ENCODE measurements around the gene ABHD4. TPM values are rescaled to one million over a fixed set of nuclear protein-coding genes. Genes with fewer than 3 reads are reported as not detected.
"Not testable (repeated sequence)": the region's sequence is repeated elsewhere in the genome, so short reads cannot be mapped to it uniquely, and the experiment has no call there.

The ABHD4 gene
- total RNA-seq, 1 donor from 2014 or later = 2.4 TPM

GRCh38 chr14:22622255-22622654 is 24.2 kb downstream of the ABHD4 start:
- FAIRE-seq = no peak
- DNase-seq (ENCODE audit: low spot score in 2 of 2) = no peak

GRCh38 chr14:22623047-22623446 is 24.9 kb downstream of the ABHD4 start:
- FAIRE-seq (no peak), DNase-seq (ENCODE audit: low spot score in 2 of 2) (no peak)

DNA sequence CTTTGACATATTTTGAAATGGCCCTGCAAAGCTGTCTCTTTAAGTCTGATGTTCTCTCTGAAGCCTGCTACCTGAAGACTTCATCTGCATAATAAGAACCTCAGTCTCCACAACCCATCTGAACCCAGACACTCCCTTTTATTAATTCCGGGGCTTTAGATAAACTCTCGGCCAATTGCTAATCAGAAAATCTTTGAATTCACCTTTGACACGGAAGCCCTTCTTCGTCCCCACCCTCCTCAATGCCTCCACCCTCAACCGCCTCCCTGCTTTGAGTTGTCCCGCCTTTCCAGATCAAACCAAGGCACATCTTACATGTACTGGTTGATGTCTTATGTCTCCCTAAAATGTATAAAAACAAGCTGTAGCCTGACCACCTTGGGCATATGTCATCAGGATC is 28.5 kb downstream of the ABHD4 start:
- no peak for DNase-seq (ENCODE audit: low spot score in 2 of 2)
- no peak for FAIRE-seq

GRCh38 chr14:22627506-22628263 is 29.6 kb downstream of the ABHD4 start:
- FAIRE-seq (no peak), DNase-seq (ENCODE audit: low spot score in 2 of 2) (no peak)

DNA sequence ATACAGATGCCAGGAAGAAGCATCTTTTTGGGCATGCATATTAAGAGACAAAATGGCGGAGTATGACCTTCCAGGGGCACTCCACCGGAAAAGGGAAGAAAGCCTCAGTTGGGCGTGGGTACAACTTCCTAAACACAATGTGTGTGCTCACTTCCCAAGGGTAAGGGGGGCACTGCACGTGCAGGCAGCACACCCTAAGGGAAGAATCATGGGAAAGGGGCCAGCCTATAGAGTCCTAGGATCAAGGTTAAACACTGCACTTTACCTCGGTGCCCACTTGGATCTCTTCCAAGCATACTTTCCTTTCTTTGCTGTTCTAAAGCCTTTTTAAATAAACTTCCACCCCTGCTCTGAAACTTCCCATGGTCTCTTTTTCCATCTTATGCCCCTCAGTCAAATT is 31.3 kb downstream of the ABHD4 start:
- DNase-seq (ENCODE audit: low spot score in 2 of 2) (no peak), FAIRE-seq (no peak)

- no peak for FAIRE-seq
- no peak for DNase-seq (ENCODE audit: low spot score in 2 of 2)
Measured at GRCh38 chr14:22630066-22630465, 32.0 kb downstream of the ABHD4 start.

DNA sequence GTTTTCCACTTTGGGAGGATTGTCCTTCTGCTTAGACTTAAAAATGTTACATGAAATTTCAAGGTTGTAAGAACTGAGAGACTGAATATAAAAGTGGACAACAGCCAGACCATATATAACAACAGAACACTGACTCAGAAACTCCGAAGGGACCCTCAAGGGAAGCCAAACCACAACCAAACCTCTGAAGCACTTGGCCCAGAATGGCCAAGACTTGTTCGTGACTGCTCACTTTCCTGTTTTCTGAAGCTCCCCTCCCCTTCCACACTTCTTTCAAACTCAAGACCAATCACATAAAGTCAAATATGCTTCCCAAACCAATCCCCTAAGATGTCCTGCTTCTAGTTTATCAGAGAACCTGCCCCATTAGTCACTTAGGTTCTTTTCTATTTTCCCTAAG is 32.4 kb downstream of the ABHD4 start:
- FAIRE-seq (no peak), DNase-seq (ENCODE audit: low spot score in 2 of 2) (no peak)

DNA sequence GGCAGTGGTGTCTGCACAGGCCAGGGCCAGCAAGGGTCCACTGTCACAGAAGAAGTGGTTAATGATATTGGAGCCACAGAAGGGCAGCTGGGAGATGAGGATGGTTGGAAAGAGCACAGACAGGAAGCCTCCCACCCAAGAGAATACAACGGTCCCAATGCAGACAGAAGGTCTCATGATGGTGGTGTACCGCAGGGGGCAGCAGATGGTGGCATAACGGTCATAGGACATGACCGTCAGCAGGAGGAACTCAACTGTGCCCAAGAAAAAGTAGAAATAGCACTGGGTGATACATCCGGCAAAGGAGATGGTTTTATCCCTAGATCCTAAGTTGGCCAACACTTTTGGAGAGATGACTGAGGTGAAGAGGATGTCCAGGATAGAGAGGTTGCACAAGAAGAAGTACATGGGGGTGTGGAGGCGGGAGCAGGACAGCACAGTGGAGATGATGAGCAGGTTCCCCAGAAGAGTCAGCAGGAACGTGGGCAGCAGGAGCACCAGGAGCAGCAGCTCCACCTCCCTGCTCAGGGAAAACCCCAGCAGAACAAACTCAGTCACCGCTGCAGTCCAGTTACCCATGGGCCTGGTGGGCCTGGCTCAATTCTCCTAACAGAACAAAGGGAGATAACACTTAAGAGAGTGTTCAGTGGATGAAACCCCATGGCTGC is 36.3 kb downstream of the ABHD4 start:
- no peak for FAIRE-seq
- no peak for DNase-seq (ENCODE audit: low spot score in 2 of 2)

DNA sequence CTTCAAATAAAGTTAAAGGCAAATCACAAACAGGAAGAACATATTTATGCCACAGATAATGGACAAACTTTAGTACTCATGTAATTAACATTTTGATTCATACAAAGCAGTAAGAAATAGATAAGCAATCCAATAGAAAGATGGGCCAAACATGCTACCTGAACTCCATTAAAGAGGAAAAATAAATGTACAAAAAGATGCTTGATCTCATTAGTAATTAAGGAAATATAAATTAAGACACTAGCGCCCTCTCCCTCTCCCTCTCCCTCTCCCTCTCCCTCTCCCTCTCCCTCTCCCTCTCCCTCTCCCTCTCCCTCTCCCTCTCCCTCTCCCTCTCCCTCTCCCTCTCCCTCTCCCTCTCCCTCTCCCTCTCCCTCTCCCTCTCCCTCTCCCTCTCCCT is 37.9 kb downstream of the ABHD4 start:
- FAIRE-seq; DNase-seq (ENCODE audit: low spot score in 2 of 2): not testable (repeated sequence)

GRCh38 chr14:22640192-22640591 is 42.1 kb downstream of the ABHD4 start:
- DNase-seq (ENCODE audit: low spot score in 2 of 2) = no peak
- no peak for FAIRE-seq

- FAIRE-seq = no peak
- no peak for DNase-seq (ENCODE audit: low spot score in 2 of 2)
Measured at GRCh38 chr14:22641846-22642245, 43.7 kb downstream of the ABHD4 start.

GRCh38 chr14:22644305-22644635 is 46.2 kb downstream of the ABHD4 start, which contains the start of gene OR6J1:
Gene OR6J1, minus strand, starts transcription at chr14:22644352. Its CDS starts 9,541 bp downstream, at chr14:22634811.
- FAIRE-seq = no peak

DNA sequence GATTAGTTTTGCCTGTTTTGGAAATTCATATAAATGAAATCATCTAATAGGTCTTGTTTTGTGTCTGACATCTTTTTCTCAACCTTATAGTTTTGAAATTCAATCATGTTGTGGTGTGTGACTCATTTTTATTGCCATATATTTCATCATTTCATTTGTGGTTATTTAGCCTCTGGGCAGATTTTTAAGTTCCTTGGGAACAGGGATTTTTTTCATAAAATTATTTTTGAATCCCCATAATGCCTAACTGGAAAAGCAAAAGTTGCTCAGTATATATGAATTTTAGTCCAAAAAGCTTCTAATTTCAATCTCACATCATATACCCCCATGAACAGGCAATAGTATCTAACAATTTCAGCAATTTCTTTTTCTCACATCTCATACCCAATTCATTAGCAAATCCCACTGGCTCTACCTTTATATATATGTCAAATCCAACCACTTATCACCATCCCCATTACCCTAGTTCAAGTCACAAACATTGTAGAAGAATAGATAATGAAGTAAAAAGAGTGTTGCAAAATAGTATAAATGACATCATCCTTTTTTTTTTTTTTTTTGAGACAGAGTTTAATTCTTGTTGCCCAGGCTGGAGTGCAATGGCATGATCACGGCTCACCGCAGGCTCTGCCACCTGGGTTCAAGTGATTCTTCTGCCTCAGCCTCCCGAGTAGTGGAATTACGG is 48.6 kb downstream of the ABHD4 start:
- DNase-seq (ENCODE audit: low spot score in 2 of 2) = no peak
- FAIRE-seq = no peak

More at GRCh38 chr14:22644305-22644635, 46.2 kb downstream of the ABHD4 start, which contains the start of gene OR6J1:
- DNase-seq (ENCODE audit: low spot score in 2 of 2) = no peak

DNA sequence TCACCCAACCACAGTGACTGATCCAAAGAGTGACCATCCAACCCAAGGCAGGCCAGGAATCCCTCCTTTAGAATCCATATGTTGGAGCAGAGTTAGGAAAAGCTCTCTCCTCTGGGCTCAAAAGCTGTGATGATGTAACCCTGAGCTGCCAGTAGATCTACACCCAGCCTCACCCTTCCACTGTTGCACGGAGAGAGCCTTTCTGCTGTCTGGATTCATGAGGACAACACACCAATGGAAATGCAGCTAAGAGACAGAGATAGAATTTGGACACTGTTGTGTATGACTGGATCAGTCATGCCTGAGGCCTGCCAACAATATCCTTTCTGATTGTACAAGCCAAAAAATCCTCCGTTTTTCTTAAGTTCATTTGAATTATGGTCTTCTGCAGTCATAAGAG is 50.4 kb downstream of the ABHD4 start:
- FAIRE-seq (no peak), DNase-seq (ENCODE audit: low spot score in 2 of 2) (no peak)

DNA sequence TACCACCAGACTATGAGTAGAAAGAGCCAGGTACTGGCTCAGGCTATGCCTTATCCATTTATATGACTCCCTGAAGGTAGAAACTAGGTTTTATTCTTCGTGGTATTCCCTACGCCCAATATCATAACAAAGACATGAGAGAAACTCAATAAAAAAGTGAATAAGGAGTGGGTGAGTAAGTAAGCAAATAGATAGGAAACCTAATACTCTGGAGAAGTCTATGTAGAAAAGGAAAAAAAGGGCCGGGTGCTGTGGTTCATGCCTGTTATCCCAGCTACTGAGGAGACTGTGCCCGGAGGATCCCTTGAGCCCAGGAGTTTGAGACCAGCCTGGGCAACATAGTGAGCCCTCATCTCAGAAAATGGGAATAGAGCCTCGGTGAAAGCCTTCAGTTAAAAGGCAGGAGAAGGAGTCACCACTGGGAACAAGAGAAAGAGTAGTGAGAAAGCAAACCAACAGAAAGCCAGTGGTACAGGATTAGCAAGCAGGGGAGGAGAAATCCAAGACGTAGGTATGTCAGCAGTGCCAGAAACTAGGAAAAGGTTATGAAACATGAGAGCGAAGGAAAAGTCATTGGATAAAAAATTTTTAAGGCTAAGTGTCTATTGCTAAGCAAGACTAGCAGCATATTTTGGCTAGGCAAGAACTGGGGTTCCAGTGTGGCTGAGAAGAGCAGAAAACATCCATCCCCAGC is 52.1 kb downstream of the ABHD4 start:
- FAIRE-seq = no peak
- DNase-seq (ENCODE audit: low spot score in 2 of 2) = no peak

GRCh38 chr14:22650960-22651521 is 52.9 kb downstream of the ABHD4 start:
- DNase-seq (ENCODE audit: low spot score in 2 of 2) (no peak), FAIRE-seq (no peak)

GRCh38 chr14:22651586-22651985 is 53.5 kb downstream of the ABHD4 start:
- no peak for DNase-seq (ENCODE audit: low spot score in 2 of 2)
- no peak for FAIRE-seq

GRCh38 chr14:22653012-22653621 is 55.0 kb downstream of the ABHD4 start:
- no peak for FAIRE-seq
- DNase-seq (ENCODE audit: low spot score in 2 of 2) = peak in 1 of 2 donors; percentile 30

GRCh38 chr14:22656226-22656625 is 58.1 kb downstream of the ABHD4 start:
- DNase-seq (ENCODE audit: low spot score in 2 of 2) = no peak
- no peak for FAIRE-seq

Measured in frontal cortex (tissue), 4 donors.